Motor neuron (in vitro differentiated cells): ENCODE data around the gene CCDC194. TPM values are rescaled to one million over a fixed set of nuclear protein-coding genes. Genes with fewer than 3 reads are reported as not detected.

Experiments used
- ATAC-seq, 8 experiments: fragments of 200-7000 bp; cut with Tn5 transposase; replicated peaks in 6 of 8; 2 replicates each; pipeline ENCODE4 v1.8.0; 2021; ENCODE audit warnings: mild to moderate bottlenecking in 8 of 8, moderate library complexity in 8 of 8
- H3K27ac ChIP-seq, 2 donors: fragments of 250-450 bp; sonication (Bioruptor Pico); 2 replicates each; pipeline ENCODE4 v1.9.0; 2021; ENCODE audit warnings: antibody characterized with exemption in 2 of 2, mild to moderate bottlenecking in 2 of 2, moderate library complexity in 1 of 2
- H3K4me1 ChIP-seq, 2 donors: fragments of 250-450 bp; sonication (Bioruptor Pico); replicated peaks in 1 of 2; 2 replicates each; pipeline ENCODE4 v1.6.1; 2021; ENCODE audit warnings: antibody characterized with exemption in 2 of 2, mild to moderate bottlenecking in 2 of 2, moderate library complexity in 1 of 2
- H3K4me3 ChIP-seq, 5 donors: fragments of 250-450 bp; sonication (Bioruptor Pico); 2 replicates each; pipeline ENCODE4 v1.9.0; 2021; ENCODE audit warnings: antibody characterized with exemption in 5 of 5, mild to moderate bottlenecking in 5 of 5, moderate library complexity in 4 of 5
- WGBS, 10 experiments: fragments of 450-650 bp; shearing (Covaris generic); methylation state at CpG; one replicate each; pipeline ENCODE4 v1.0.0; 2022; 5-methylcytosine and 5-hydroxymethylcytosine counted together
- in situ Hi-C, 9 experiments: fragments of 400-800 bp; cut with MboI; loops; one replicate each; pipeline ENCODE4 v1.15.0; 2021; ENCODE audit warnings: low sequenced_read_pairs in 9 of 9, low pct_unique_long_range_greater_than_20kb in 2 of 9; ENCODE audit not compliant: unreplicated experiment in 9 of 9
- total RNA-seq, 8 experiments: library from RNA; unstranded; fragments of 300-600 nt; gene quantifications; 2 replicates each; pipeline versions ENCODE4 v1.2.3 to v1.2.4, GENCODE V29; 2022

Gene CCDC194
- total RNA-seq: 1 to 10 TPM in 1 of 8 experiments, under 1 TPM in 3, not detected in 4; 0.22 to 1.1 (median 0.39) TPM

- H3K27ac ChIP-seq: no peak within 1 kb of the TSS
- H3K4me1 ChIP-seq: peaks cover 4 to 5% of the 10 kb centered on the region in 2 donors
- H3K4me3 ChIP-seq: no peak within 1 kb of the TSS
- no peak for ATAC-seq
- in situ Hi-C loops: no loop called here
- 0 to 93% (median 20%) methylated on average over 2 to 12 of the region's 41 CpGs; no CpG with 5 or more reads in 6 of the 10 experiments for WGBS, 10 experiments
These were observed at the start of gene CCDC194 for GRCh38 chr19:17393914-17394313. Gene CCDC194, minus strand, starts transcription at chr19:17394196. Its CDS starts 38 bp downstream, at chr19:17394158.

- Histone ChIP-seq H3K27ac (no peak overlapping the region), H3K4me1 (no peaks in the 10 kb centered on the region), H3K4me3 (no peak overlapping the region)
- 0 to 100% (median 64%) methylated on average over 1 to 7 of the region's 8 CpGs for WGBS, 10 experiments
- in situ Hi-C loops: no loop called here
- ATAC-seq: peak; percentile 40 to 77 (median 62)
These were observed 47.4 kb upstream of the CCDC194 start for GRCh38 chr19:17441241-17442021.

- WGBS, 10 experiments: 6 to 58% (median 38%) methylated on average over 1 to 4 of the region's 7 CpGs; no CpG with 5 or more reads in 4 of the 10 experiments
- in situ Hi-C loops: no loop called here
These were observed 42.9 kb upstream of the CCDC194 start for GRCh38 chr19:17436874-17437267.

GRCh38 chr19:17436094-17436873 is 42.3 kb upstream of the CCDC194 start:
- Histone ChIP-seq H3K4me3 (no peak overlapping the region), H3K27ac (no peak overlapping the region), H3K4me1 (no peaks in the 10 kb centered on the region)
- in situ Hi-C loops: no loop called here
- no peak for ATAC-seq
- WGBS, 10 experiments: 50 to 100% (median 92%) methylated on average over 1 to 4 of the region's 25 CpGs; no CpG with 5 or more reads in 2 of the 10 experiments

More at GRCh38 chr19:17436874-17437267, 42.9 kb upstream of the CCDC194 start:
- Histone ChIP-seq H3K4me3 (no peak overlapping the region), H3K27ac (no peak overlapping the region), H3K4me1 (no peaks in the 10 kb centered on the region)
- ATAC-seq: no peak

GRCh38 chr19:17435218-17435617 is 41.2 kb upstream of the CCDC194 start:
- WGBS, 10 experiments: 60 to 95% methylated on average over 1 to 4 of the region's 7 CpGs; no CpG with 5 or more reads in 8 of the 10 experiments
- ATAC-seq: no peak
- in situ Hi-C loops: no loop called here
- no peak overlapping the region for H3K27ac ChIP-seq
- H3K4me1 ChIP-seq: no peaks in the 10 kb centered on the region
- no peak overlapping the region for H3K4me3 ChIP-seq

- no peak overlapping the region for H3K4me3 ChIP-seq
- 60 to 100% (median 85%) methylated on average over 1 to 4 of the region's 7 CpGs; no CpG with 5 or more reads in 5 of the 10 experiments for WGBS, 10 experiments
- in situ Hi-C loops: no loop called here
- no peak for ATAC-seq
- no peak overlapping the region for H3K27ac ChIP-seq
- H3K4me1 ChIP-seq: no peaks in the 10 kb centered on the region
These were observed 37.4 kb upstream of the CCDC194 start for GRCh38 chr19:17431417-17431816.

GRCh38 chr19:17429641-17430113 is 35.7 kb upstream of the CCDC194 start:
- H3K4me3 ChIP-seq: no peak overlapping the region
- H3K27ac ChIP-seq: no peak overlapping the region
- peak in 1 of 8 experiments; percentile 50 for ATAC-seq
- WGBS, 10 experiments: 20 to 81% (median 72%) methylated on average over 1 to 6 of the region's 17 CpGs; no CpG with 5 or more reads in 2 of the 10 experiments
- in situ Hi-C loops: no loop called here
- no peaks in the 10 kb centered on the region for H3K4me1 ChIP-seq

- Histone ChIP-seq H3K4me3 (no peak overlapping the region), H3K27ac (no peak overlapping the region), H3K4me1 (no peaks in the 10 kb centered on the region)
- in situ Hi-C loops: no loop called here
- 0 to 100% methylated on average over 1 to 2 of the region's 27 CpGs; no CpG with 5 or more reads in 8 of the 10 experiments for WGBS, 10 experiments
- peak; percentile 41 to 84 (median 82) for ATAC-seq
These were observed 30.9 kb upstream of the CCDC194 start for GRCh38 chr19:17424743-17425365.

GRCh38 chr19:17423429-17424208 is 29.6 kb upstream of the CCDC194 start:
- ATAC-seq: no peak
- no peak overlapping the region for H3K4me3 ChIP-seq
- in situ Hi-C loops: no loop called here
- peaks cover 4 to 5% of the 10 kb centered on the region in 2 donors for H3K4me1 ChIP-seq
- H3K27ac ChIP-seq: no peak overlapping the region
- WGBS, 10 experiments: 67 to 90% (median 86%) methylated on average over 2 to 3 of the region's 20 CpGs; no CpG with 5 or more reads in 7 of the 10 experiments

- H3K4me1 ChIP-seq: peaks cover 4 to 5% of the 10 kb centered on the region in 2 donors
- ATAC-seq: no peak
- in situ Hi-C loops: no loop called here
- 94 to 100% methylated on average over 2 to 3 of the region's 4 CpGs; no CpG with 5 or more reads in 8 of the 10 experiments for WGBS, 10 experiments
- no peak overlapping the region for H3K4me3 ChIP-seq
- H3K27ac ChIP-seq: no peak overlapping the region
These were observed 27.9 kb upstream of the CCDC194 start for GRCh38 chr19:17421942-17422341.

GRCh38 chr19:17420475-17420924 is 26.5 kb upstream of the CCDC194 start:
- WGBS, 10 experiments: 0 to 80% (median 13%) methylated on average over 1 to 4 of the region's 25 CpGs; no CpG with 5 or more reads in 6 of the 10 experiments
- H3K4me1 ChIP-seq: peaks cover 7 to 8% of the 10 kb centered on the region in 2 donors
- in situ Hi-C loops: no loop called here
- H3K4me3 ChIP-seq: peak overlapping the region; percentile 73 to 93 (median 84)
- ATAC-seq: peak in 5 of 8 experiments; percentile 5 to 32 (median 23)
- peak overlapping the region in 1 of 2 donors; percentile 68 for H3K27ac ChIP-seq
